ENCODE data around the gene GCHFR.
A peak's percentile ranks its signal among the peaks of the same experiment; 100 is the strongest.

Gene GCHFR

DNA sequence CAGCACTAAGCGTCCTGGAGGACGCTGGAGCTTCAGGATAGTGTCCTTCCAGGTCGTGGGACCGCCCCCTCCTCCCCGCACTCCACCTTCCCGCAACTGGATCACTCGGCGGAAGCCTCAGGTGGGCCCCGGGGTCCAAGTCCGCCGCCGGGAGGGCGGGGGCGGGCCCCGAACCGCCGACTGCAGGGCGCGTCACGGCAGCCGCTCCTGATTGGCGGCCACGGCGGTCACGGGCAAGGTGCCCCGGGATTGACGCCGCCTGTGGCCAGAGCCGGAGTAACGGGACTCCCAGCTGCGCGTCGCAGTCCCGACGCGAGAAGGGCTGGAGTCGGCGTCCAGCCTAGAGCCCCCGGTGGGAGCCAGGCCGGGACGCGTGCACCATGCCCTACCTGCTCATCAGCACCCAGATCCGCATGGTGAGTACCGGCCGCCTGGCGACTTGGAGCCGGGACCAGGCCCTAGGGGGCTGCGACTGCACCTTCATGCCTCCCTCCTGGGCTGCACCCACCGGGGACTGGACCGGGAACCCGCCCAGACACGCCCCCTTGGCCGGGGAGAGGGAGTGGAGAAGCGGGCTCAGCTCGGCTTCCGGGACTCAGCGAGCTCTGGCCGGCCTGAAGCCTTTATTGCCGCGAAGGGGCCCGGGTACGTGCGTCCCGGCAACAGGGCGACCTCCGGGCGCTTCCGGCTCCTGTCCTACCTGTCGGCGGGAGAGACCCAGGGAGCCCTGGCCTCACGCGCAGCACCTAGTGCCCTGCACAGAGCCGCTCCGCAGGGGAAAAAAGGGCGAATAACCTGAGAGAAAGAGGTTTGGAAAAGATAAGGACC lies at the start of gene GCHFR:
Gene GCHFR (plus strand): TSS at position 268 of the 828 bp plus-strand sequence. CDS start 113 bp downstream, at position 381.
- peak; percentile 70 to 75 for DNase-seq

DNA sequence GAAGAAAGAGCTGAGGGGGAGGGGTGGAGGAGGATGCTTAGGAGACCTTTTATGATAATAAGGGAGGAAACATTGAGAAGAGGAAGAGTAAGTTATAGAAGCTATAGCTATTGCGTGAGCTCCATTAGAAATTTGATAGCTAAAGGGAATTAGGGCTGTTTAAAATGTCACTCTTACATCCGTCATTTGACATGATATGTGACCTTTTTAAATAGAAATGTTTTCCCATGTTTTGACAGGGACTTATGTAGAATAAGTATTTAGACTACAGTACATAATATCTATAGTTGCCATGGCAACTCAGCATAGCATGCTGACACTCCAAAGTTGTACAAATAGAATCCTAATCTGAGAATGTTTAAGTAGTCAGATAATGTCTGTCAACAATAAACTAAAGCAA lies 49.7 kb upstream of the GCHFR start:
- DNase-seq = no peak

DNA sequence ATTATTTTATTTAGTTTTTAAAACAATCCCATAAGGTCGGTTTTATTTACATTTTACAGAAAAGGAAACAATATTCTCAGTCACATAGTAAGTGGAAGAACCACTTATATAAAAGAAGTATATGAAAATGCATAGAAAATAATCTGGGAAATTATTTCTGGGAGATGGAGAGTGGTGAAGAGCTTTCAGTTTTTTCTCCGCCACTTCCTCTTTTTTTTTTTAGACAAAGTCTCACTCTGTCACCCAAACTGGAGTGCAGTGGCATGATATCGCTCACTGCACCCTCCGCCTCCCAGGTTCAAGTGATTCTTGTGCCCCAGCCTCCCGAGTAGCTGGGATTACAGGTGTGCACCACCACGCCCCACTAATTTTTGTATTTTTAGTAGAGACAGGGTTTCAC lies 47.7 kb upstream of the GCHFR start:
- DNase-seq = no peak

DNA sequence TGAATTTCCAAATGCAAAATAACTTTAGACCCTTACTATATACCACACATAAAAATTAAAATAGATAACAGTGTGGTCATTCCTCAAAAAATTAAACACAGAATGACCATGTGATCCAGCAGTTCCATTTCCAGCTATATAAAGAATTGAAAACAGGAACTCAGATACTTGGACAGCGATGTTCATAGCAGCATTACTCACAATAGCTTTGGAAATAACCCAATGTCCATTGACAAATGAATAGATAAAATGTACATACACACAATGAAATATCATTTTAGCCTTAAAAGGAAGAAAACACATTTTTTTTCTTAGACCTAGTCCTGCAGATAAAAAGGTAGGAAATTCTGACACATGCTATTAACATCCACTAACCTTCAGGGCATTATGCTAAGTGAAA lies 42.2 kb upstream of the GCHFR start:
- DNase-seq = no peak

DNA sequence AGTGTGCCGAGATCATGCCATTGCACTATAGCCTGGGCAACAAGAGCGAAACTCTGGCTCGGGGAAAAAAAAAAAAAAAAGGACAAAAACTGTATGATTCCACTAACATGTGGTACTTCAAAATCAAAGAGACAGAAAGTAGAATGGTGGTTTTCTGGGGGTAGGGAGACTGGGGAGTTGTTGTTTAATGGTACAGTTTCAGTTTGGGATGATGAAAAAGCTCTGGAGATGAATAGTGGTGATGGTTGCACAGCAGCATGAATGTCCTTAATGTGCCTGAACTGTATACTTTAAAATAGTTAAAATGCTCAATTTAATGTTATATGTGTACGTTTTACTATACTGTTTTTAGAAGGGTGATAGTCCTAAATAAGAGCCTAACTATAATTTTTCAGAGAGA lies 41.5 kb upstream of the GCHFR start:
- no peak for DNase-seq

DNA sequence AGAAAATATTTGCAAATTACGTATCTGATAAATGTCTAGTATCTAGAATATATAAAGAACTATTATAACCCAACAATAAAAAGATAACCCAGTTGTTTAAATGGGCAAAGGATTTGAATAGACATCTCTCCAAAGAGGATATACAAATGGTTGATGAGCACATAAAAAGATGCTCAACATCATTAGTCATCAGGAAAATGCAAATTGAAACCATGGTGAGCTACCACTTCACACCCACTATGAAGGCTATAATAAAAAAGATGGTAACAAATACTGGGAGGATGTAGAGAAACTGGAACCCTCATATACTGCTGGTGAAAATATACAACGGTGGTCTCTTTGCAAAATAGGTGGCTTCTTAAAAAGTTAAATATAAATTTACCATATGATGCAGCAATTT lies 40.9 kb upstream of the GCHFR start:
- DNase-seq = no peak

DNA sequence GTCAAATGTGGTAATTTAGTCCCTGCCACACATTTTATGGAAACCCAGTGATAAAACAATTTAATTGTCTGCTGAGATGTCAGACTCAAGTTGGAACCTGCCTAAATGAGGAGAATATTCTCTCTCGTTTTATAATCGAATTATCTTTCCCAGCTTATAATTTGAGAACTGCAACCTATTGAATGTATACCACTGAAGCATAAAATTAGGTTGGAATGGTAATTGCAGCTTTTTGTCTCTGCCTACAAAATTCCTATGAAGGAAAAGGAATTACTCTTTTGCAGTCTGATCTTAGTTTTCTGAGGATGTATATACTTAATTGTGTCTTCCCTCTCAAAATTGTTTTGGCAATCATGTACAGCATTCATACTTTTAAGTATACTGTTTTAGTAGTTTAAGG lies 39.9 kb upstream of the GCHFR start:
- DNase-seq = no peak

DNA sequence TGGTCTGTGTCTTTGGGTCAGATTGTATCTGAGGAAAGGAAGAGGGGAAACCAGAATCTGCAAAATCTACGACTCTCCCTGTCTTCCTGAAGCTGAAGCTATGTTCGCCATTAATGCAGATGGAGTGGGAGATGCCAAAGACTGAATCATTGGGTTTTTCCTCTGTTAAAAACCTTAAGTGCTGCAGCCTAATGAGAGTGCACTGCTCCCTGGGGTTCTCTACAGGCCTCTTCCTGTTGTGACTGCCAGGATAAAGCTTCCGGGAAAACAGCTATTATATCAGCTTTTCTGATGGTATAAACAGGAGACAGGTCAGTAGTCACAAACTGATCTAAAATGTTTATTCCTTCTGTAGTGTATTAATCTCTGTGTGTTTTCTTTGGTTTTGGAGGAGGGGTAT lies 32.8 kb upstream of the GCHFR start:
- no peak for DNase-seq

DNA sequence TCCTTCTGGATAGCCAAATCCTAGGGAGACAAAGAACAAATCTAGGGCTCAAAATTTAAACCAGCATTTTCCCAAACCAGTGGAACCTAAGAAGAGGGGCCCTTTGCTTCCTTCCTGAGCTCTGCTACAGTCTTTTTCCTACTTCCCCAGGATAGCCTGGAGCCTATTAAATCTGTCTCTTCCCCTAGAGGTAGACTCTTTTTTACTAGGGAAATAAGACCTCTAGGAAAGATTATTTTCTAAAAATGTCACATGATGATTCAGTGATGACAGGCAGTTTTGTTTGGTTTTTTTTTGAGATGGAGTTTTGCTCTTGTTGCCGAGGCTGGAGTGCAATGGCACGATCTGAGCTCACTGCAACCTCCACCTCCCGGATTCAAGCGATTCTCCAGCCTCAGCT lies 27.3 kb upstream of the GCHFR start:
- no peak for DNase-seq

DNA sequence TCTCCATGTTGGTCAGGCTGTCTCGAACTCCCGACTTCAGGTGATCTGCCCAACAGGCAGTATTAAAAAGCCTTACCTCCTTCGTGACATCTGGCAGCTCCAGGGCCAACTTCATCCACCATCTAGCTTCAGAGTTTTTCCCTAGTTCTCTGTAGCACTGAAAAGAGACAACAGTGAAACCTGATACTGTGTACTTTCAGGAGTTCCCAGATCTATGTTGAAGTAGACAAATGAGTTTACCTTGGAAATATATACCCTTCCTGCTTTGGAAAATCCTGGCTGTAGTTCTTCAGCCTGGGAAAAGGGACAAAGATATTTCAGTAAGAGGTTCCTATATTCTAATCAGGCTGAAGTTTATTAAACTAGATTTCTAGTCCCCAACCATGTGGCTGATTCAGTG lies 26.8 kb upstream of the GCHFR start:
- DNase-seq = no peak

DNA sequence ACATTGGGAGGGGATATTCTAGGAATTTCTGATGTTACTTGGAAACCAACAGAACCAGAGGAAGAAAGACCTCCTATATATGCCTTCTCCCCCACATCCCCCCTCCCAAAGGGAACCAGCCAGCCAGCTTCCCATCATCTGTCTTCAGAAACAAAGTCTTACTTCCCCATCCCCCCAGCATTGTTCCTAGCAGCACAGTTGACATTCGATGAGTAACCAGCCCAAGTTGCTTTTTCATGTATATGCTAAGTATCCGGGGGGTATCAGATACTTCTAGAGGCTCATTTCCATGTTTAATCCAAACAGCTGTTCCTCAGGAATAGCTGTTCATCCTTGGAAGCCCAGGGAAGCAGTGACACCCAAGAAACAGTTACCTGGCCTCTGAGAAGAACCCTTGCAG lies 24.8 kb upstream of the GCHFR start:
- no peak for DNase-seq

DNA sequence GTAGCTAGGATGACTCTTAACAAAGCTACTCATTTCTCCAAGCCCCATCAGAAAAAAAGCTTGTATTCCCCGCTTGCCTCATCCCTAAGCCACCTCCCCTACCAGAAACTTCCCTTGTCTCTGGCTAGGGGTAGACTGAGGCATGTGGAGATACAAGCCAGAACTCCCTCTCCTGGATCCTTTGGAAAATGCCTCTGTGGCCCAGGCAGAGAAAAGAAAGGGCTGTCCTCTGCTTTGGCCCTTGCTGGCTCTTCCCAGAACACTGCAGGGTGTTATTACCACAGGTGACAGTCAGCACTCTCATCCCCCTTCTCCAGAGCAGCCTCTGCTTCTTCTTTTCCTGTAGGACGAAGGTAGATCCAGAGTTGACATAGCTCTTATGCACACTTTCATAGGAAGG lies 24.0 kb upstream of the GCHFR start:
- no peak for DNase-seq

DNA sequence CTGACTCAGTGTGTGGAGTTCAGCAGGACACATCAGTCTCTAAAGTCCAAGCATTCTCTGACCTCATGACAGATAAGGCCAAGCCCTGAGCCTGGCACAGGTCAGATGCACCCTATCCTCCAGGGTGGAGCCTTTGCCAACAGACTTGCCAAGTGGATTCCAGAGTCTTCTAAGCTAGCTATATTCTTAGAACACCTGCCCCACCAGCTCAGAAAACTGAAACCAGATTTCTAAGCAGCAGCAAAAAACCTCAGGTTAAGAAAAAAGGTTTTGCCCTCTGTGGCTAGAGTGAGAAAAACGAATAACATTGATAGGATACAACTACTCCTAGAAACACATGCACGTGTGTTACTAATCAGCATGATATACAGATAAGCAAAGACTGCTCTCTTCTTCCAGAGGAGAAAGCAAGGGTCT lies 20.4 kb upstream of the GCHFR start:
- no peak for DNase-seq

DNA sequence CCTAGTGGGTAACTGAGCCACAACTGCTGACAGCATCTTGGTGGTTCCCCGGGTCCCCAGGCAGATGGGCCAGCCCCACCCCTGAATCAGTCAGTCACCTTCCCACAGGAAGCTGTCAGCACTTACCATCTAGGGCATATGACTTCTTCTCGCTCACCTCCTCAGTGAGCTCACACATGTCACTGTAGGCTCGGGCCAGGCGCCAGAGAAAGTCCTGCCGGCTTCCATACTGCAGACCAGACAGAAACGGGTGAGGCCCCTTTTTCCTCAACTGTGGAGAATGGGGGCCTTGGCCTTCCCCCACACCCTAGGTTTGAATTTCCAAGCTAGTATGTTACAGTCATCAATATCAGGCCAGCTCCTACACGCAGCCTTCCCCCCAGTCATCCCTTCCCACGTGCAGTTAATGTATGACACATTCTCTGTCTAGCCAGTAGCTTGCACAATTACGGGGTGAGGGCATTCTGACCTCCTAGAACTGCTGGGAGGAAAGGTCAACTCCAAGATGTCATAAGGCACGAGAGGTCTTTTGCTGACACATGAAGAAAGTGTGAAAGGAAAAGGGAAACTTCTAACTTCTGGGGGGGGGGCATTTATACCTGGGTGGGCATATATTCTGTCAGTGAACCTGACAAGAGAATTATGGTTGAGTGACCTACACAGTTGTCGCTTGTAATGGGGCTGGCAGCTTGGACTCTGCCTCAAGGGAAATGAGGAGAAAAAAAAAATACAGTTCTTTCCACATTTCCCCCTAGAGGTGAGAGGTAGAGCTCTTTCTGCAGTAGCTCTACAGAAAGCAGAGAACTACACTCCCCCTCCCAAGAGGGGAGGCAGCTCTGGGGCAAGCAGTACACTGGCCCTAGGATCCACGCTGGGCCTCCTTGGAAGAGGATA lies 19.7 kb upstream of the GCHFR start:
- DNase-seq = peak; percentile 59 to 63

DNA sequence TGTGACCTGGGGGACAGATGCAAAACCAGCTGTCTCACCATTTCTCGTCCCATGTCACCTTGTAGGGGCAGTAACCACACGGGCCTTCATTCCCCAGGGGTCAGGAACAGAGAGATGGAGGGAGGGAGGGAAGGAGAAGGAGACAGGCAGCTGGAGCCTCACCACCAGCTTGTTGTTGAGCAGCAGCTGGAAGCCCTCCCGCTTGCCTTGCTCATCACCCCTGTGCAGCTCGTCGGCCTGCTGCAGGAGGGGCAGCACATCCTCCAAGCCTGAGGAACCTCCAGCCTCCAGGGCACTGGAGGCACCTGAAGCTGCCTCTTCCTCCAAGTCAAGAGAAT lies 19.1 kb upstream of the GCHFR start:
- DNase-seq = no peak

DNA sequence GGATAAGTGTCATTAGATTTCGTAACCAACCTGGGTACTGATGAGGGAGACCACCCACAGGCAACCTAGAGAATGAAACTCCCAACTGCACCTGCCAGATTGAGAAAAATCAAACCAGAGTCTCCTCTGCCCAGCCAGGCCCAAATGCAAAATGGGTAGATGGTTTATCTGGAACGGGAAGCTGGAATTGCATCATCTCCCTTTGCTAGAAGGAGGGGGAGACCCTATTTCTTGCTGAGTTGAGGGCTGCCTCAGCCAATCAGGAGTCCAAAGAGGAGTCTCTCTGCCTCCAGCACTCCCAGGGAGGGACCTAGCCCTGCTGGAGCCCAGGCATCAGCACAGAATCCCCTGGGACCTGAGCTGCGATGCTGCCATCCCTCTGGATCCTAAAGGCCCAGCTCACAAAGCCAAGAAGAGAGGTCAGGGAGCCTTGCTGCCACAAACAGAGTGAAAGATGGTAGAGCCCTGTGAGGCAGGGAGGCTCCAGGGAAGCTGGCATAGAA lies 16.9 kb upstream of the GCHFR start:
- DNase-seq = no peak

DNA sequence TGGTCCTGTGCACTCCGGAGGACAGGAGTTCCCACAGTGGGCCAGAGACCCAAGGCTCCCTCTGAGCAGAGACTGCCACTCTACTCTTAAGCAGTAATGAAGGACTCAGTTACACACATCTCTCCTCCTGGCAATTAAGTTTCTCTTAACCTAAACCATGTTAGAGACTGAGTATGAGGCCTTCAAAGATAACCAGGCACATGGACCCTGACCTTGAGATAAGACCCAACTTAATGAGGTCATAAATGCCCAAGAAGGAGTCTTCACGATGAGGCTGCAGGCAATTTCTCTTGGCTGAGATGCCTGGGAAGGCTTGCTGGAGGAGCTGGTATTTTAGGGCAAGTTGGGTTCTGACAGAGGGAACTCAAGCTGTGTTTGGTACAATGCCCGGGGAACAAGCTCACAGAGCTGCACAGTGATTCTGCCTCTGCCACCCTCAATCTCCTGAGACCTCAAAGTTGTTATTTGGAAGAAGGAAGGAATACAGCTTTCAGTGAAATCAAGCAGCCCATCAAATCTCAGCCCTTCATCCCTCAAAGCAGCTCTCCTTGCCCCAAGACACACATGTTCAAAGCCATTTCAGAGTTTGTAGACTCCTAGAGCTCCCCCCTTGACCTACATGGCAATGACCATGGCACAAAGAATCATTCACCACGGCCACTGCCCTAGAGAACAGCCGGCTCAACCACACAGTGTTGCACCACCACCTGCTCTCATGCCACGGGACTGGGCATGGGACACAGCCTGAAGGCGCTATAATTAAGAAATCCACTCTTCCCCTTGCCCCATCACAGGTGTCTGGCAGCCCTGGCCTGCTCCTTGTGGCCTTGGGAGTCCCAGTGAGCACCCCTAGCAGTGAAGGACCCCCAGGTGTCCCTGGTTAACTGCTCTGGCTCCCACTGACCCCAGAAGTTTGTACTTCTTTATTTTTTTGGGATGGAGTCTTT lies 15.9 kb upstream of the GCHFR start:
- no peak for DNase-seq

DNA sequence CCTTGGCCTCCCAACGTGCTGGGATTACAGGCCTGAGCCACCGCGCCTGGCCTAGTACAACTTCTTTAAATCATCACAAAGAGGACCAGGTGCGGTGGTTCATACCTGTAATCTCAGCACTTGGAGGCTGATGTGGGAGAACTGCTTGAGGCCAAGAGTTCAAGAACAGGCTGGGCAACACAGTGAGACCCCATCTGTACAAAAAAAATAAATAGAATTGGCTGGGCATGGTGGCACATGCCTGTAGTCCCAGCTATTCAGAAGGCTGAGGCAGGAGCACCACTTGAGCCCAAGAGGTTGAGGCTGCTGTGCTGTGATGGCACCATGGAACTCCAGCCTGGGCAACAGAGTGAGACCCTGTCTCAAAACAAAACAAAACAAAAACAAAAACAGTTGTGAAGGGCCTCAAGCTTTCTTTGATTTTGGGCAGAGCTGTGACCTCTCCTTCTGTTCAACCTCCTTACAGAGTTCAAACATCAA lies 14.7 kb upstream of the GCHFR start:
- no peak for DNase-seq

DNA sequence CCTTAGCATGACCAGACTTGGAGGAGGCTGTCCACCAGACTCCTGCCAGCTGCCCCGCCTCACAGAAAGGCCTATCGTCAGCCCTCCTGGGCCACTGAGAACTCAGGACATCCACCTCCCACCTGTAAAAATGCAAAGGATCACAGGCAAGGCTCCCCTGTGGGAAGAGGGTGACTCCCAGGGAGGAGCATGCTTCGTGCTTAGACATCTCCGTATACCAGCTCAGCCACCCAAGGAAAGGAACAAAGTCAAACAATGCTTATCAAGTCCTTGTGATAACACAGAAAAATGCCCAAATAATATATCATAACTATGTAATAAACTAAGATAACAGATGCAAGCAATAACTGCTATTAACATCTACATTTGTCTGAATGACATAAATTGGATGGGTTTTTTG lies 13.0 kb upstream of the GCHFR start:
- no peak for DNase-seq

DNA sequence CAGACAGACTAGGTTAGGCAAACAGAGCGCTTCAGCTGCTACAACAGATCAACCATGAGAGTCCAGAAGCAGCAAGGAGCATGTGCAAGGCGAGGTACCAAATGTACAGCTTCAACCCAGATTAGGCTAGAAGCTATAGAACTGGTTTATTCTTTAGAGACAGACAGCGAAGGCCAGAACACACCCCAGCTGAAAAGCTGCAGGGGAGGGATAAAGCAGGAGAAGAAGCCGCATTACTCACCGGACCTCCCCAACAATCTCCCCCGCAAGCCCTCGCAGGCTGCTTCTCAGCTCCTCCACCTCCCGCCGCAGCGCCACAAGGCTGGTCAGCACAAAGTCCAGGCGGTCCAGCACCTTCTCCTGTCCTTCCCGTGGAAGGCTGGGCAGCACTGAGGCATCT lies 12.1 kb upstream of the GCHFR start:
- no peak for DNase-seq

DNA sequence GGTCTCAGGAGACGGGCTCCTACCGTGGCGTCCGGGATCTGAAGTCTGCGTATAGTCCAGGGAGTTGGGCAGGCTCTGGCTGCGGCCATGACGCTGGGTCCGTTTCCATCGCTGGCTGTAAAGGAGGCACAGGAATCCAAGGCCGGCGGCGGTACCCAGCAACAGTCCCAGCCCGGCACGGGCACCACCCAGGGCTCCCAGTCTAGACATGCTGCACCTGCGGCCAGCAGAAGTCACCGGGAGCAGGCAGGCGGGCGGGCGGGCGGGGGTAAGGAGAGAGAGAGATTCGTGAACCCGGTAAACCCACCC lies 9.3 kb upstream of the GCHFR start:
- peak in 1 of 2 donors; percentile 20 for DNase-seq

DNA sequence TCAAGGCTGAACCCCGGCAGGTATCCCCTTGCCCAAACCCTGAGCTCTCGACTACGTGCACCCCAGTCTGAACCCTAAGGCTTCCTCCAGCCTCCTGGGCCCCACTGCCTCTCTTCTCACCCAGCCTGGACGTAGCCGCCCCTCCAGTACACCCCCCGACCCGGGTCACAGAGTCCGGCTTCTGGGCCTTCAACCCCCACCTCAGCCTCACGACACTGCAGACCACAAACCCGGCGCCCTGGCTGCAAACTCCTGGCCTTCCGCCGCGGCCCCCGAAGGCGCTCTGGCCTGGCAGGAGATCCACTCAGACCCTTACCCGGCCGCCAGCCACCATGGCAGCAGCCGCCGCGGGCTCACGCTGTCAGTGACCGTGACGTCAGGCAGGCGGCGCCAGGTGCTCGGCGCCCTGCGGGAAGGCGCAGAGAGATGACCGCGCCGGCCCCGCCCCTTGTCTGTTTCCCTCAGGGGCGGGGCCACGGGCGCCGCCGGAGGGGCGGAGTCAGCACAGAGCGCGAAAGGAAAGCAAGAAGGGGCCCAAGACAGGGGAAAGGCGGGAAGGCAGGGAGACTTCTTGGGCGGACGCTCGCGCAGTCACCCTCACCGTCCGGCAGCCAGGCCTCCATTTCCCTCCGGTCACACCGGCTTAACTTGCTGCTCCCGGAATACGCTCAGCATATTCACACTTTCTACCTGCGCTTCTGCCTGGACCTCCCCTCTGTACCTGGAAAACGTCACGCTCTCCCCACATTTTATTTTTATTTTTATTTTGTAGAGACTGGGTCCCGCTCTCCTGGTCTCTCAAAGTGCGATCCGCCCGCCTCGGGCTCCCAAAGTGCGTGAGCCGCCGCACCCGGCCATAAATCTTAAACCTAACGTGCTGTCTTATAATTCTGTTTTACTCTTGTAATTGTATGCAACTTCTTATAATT lies 8.7 kb upstream of the GCHFR start, which contains the start of gene RMDN3:
Gene RMDN3 (minus strand): TSS at position 372 of the 929 bp plus-strand sequence. CDS start 471 bp downstream, outside the sequence.
- DNase-seq = peak; percentile 94 to 96
